HL-60 (cell line): ENCODE data around the gene AADACL3.

ENCODE experiments used
- DNase-seq, 2 experiments: peaks; one replicate each; pipeline ENCODE4 v3.0.0-alpha.2; 2010 to 2020; ENCODE audit warnings: low read depth in 1 of 2, low spot score in 1 of 2
- H3K27ac ChIP-seq: fragments of 250-450 bp; sonication (Bioruptor Pico); replicated peaks from 2 replicates; pipeline ENCODE4 v1.5.1; 2020; ENCODE audit warnings: mild to moderate bottlenecking, moderate library complexity
- H3K27me3 ChIP-seq: fragments of 250-450 bp; sonication (Bioruptor Pico); 2 replicates; pipeline ENCODE4 v1.5.1; 2021; ENCODE audit warnings: mild to moderate bottlenecking, moderate library complexity; ENCODE audit not compliant: insufficient read depth, poor library complexity, severe bottlenecking
- H3K4me3 ChIP-seq: replicated peaks from 2 replicates; pipeline ENCODE4 v1.5.1; 2011; ENCODE audit warnings: mild to moderate bottlenecking, control low read depth, low read length; ENCODE audit not compliant: insufficient read depth
- GABPA ChIP-seq: IDR thresholded peaks from 2 replicates; pipeline ENCODE4 v1.6.1; 2012; ENCODE audit warnings: low read depth
- POLR2AphosphoS5 ChIP-seq: IDR thresholded peaks from 2 replicates; pipeline ENCODE4 v1.6.1; 2012; ENCODE audit warnings: low read depth
- SPI1 ChIP-seq: IDR thresholded peaks from 2 replicates; pipeline ENCODE4 v1.6.1; 2012; ENCODE audit warnings: low read depth, mild to moderate bottlenecking, borderline replicate concordance
- TF ChIP-seq, protein P1 (sequence below): IDR thresholded peaks from one replicate; pipeline ENCODE4 v1.5.1; 2011; ENCODE audit warnings: low read length, control low read depth, inconsistent platforms; ENCODE audit not compliant: insufficient read depth
- TF ChIP-seq, protein P2 (sequence below): IDR thresholded peaks from 2 replicates; pipeline ENCODE4 v1.6.1; 2012; ENCODE audit warnings: low read depth; ENCODE audit not compliant: insufficient replicate concordance

Gene AADACL3

DNA sequence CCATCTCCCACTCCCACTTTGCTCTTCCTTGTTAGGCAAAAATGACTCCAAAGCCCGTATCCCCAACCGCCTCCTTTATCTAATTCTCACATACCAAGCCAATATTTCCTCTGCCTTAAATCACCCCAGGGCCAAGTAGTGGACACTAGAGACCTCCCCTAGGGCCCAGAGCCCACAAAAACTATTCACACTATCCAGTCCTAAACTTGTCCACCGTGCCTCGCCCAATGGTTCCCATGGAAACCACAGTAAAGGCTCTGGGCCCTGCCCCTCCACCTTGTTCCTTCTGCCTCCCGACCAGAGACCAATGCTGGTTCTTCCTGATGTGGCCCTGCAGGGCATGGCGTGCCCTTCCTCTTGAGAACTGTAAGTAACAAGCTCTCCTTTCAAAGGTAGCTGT is 41.9 kb downstream of the AADACL3 start:
- no peak overlapping the region for H3K4me3 ChIP-seq
- no peak for DNase-seq
- no peak overlapping the region for H3K27ac ChIP-seq
- H3K27me3 ChIP-seq, result no peaks in the 10 kb centered on the region
- TF ChIP-seq, protein P1, sequence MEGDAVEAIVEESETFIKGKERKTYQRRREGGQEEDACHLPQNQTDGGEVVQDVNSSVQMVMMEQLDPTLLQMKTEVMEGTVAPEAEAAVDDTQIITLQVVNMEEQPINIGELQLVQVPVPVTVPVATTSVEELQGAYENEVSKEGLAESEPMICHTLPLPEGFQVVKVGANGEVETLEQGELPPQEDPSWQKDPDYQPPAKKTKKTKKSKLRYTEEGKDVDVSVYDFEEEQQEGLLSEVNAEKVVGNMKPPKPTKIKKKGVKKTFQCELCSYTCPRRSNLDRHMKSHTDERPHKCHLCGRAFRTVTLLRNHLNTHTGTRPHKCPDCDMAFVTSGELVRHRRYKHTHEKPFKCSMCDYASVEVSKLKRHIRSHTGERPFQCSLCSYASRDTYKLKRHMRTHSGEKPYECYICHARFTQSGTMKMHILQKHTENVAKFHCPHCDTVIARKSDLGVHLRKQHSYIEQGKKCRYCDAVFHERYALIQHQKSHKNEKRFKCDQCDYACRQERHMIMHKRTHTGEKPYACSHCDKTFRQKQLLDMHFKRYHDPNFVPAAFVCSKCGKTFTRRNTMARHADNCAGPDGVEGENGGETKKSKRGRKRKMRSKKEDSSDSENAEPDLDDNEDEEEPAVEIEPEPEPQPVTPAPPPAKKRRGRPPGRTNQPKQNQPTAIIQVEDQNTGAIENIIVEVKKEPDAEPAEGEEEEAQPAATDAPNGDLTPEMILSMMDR, result no peak
- TF ChIP-seq SPI1 (no peak), GABPA (no peak), POLR2AphosphoS5 (no peak)
- TF ChIP-seq, protein P2, sequence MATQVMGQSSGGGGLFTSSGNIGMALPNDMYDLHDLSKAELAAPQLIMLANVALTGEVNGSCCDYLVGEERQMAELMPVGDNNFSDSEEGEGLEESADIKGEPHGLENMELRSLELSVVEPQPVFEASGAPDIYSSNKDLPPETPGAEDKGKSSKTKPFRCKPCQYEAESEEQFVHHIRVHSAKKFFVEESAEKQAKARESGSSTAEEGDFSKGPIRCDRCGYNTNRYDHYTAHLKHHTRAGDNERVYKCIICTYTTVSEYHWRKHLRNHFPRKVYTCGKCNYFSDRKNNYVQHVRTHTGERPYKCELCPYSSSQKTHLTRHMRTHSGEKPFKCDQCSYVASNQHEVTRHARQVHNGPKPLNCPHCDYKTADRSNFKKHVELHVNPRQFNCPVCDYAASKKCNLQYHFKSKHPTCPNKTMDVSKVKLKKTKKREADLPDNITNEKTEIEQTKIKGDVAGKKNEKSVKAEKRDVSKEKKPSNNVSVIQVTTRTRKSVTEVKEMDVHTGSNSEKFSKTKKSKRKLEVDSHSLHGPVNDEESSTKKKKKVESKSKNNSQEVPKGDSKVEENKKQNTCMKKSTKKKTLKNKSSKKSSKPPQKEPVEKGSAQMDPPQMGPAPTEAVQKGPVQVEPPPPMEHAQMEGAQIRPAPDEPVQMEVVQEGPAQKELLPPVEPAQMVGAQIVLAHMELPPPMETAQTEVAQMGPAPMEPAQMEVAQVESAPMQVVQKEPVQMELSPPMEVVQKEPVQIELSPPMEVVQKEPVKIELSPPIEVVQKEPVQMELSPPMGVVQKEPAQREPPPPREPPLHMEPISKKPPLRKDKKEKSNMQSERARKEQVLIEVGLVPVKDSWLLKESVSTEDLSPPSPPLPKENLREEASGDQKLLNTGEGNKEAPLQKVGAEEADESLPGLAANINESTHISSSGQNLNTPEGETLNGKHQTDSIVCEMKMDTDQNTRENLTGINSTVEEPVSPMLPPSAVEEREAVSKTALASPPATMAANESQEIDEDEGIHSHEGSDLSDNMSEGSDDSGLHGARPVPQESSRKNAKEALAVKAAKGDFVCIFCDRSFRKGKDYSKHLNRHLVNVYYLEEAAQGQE, result no peak

DNA sequence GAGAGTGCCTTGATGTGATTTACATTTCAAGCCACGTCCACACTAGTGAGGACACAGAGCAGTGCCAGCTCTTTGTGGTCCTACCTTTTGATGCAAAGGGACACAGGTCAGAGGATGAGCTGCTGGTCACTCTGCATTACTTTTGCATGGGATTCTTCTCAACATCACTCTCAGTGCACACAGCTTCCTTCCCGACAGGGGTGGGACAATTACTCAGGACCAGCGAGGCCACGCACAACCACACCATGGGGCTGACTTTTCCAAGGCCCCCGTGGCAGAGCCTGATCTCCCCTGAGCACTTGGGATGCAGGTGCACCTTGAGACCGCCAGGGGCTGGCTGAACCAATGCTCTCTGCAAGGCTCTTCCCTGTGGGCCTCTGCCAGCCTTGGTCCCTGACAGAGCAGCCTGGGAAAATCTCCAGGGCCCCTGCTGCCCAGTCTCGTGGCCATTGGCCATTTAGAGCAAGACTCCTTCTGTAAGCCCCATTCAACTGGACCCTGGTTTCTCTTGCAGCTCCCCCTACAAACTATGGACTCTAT is 44.4 kb downstream of the AADACL3 start:
- TF ChIP-seq GABPA, result no peak
- TF ChIP-seq, protein P1, result no peak
- TF ChIP-seq POLR2AphosphoS5, result no peak
- TF ChIP-seq, protein P2, result no peak
- TF ChIP-seq SPI1, result no peak
- no peak overlapping the region for H3K4me3 ChIP-seq
- H3K27ac ChIP-seq, result no peak overlapping the region
- no peak for DNase-seq
- H3K27me3 ChIP-seq, result no peaks in the 10 kb centered on the region

- no peak overlapping the region for H3K27ac ChIP-seq
- TF ChIP-seq, protein P1, result no peak
- no peak for TF ChIP-seq GABPA
- no peak for TF ChIP-seq SPI1
- TF ChIP-seq, protein P2, result no peak
- no peak for TF ChIP-seq POLR2AphosphoS5
- no peak for DNase-seq
- H3K4me3 ChIP-seq, result no peak overlapping the region
- H3K27me3 ChIP-seq, result no peaks in the 10 kb centered on the region
These were observed 45.9 kb downstream of the AADACL3 start for GRCh38 chr1:12761781-12762180.
